T-helper 1 cell treated with Interleukin-12 subunit alpha and Interleukin-12 subunit beta and Interleukin-4 antibody, amounts not matched to agents 30 μg/mL and 1 μg/mL, for 36 hours (primary cell): ENCODE measurements around the gene ATXN10.

Experiments used
- H3K27ac Mint-ChIP-seq: one replicate; pipeline ENCODE4 v1.8.0; 2021; ENCODE audit warnings: mild to moderate bottlenecking, mixed read lengths
- H3K27me3 Mint-ChIP-seq: one replicate; pipeline ENCODE4 v1.8.0; 2021; ENCODE audit warnings: low read depth, mixed read lengths
- H3K36me3 Mint-ChIP-seq: one replicate; pipeline ENCODE4 v1.8.0; 2021; ENCODE audit warnings: low read depth, mixed read lengths
- H3K4me1 Mint-ChIP-seq: one replicate; pipeline ENCODE4 v1.8.0; 2021; ENCODE audit warnings: low read depth, mixed read lengths
- H3K4me3 Mint-ChIP-seq: one replicate; pipeline ENCODE4 v1.8.0; 2021; ENCODE audit warnings: mild to moderate bottlenecking, moderate library complexity, mixed read lengths
- H3K9me3 Mint-ChIP-seq: one replicate; pipeline ENCODE4 v1.8.0; 2021; ENCODE audit warnings: mixed read lengths

ATXN10 gene

DNA sequence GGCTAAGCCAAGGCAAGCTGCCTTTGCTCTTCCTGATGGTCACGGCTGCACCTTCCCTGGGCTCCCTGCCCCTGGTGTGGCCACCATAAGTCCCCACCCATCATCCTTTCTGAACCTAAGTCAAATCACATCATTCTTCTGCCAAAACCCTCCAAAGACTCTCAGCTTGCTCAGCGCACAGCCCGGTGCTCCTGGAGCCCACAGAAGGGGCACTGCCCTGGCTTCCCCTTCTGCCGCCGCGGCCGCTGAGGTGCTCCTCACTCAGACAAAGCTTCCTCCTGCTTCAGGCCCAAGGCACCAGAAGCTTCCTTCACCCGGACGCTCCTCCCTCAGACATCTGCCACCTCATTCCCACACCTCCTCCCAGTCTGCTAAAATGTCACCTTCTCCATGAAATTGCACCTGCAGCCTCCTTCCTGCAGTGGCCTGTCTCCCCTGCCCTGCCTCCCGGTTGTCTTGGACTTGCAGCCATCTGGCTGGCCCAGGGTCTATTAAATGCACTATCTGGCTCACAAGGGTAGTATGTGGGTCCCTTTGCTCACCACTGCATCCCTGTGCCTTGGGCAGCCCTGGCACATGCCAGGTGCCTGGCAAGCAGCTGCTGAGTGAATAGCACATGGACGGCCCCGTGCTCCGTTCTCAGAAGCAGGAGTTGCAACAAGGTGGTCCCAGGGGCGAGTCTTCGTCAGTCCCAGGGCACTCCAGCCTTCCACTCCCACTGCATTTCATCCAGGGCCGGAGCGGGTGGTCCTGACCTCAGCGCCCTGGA lies 197.1 kb downstream of the ATXN10 start:
- Mint-ChIP-seq H3K4me3 (no peak overlapping the region), H3K9me3 (peaks cover 5% of the 10 kb centered on the region), H3K27me3 (peaks cover 55% of the 10 kb centered on the region), H3K4me1 (peaks cover 6% of the 10 kb centered on the region), H3K36me3 (no peaks in the 10 kb centered on the region), H3K27ac (no peak overlapping the region)

DNA sequence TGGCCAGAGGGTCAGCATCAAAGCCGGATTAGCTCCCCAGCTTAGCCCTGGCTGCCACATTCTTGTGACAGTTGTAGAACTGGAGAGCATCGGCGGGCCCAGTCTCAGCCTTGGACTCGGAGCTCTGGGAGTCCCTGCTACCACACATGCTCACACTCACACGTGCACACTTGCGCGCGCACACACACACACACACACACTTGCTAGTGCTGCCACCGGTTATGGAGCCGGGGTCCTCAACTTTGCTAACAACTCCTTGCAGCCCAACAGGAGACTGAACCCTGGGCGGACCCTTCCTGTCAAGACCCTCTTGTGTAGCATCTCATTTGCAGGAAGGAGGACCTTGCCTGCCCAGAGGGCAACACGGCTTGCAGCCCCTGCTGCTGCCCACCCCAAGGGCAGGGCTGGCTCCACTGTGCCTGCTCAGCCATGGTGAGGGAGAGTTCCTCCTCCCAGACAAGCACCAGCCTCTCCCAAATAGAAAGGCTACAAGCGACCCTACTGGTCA lies 197.8 kb downstream of the ATXN10 start:
- H3K27me3 Mint-ChIP-seq = peaks cover 48% of the 10 kb centered on the region
- H3K36me3 Mint-ChIP-seq = no peaks in the 10 kb centered on the region
- peaks cover 5% of the 10 kb centered on the region for H3K9me3 Mint-ChIP-seq
- H3K4me3 Mint-ChIP-seq = no peak overlapping the region
- peaks cover 4% of the 10 kb centered on the region for H3K4me1 Mint-ChIP-seq
- H3K27ac Mint-ChIP-seq = no peak overlapping the region

- peaks cover 43% of the 10 kb centered on the region for H3K27me3 Mint-ChIP-seq
- no peak overlapping the region for H3K4me3 Mint-ChIP-seq
- peaks cover 5% of the 10 kb centered on the region for H3K9me3 Mint-ChIP-seq
- H3K27ac Mint-ChIP-seq = no peak overlapping the region
- no peaks in the 10 kb centered on the region for H3K36me3 Mint-ChIP-seq
- H3K4me1 Mint-ChIP-seq = peaks cover 2% of the 10 kb centered on the region
Observed at GRCh38 chr22:45870011-45870410, 198.4 kb downstream of the ATXN10 start.

GRCh38 chr22:45871721-45872120 lies 200.1 kb downstream of the ATXN10 start:
- H3K9me3 Mint-ChIP-seq = peaks cover 5% of the 10 kb centered on the region
- H3K27ac Mint-ChIP-seq = no peak overlapping the region
- peaks cover 46% of the 10 kb centered on the region for H3K27me3 Mint-ChIP-seq
- H3K36me3 Mint-ChIP-seq = no peaks in the 10 kb centered on the region
- no peak overlapping the region for H3K4me3 Mint-ChIP-seq
- H3K4me1 Mint-ChIP-seq = no peaks in the 10 kb centered on the region

GRCh38 chr22:45872659-45873263 lies 201.1 kb downstream of the ATXN10 start:
- no peak overlapping the region for H3K4me3 Mint-ChIP-seq
- no peaks in the 10 kb centered on the region for H3K36me3 Mint-ChIP-seq
- no peaks in the 10 kb centered on the region for H3K4me1 Mint-ChIP-seq
- peaks cover 5% of the 10 kb centered on the region for H3K9me3 Mint-ChIP-seq
- H3K27ac Mint-ChIP-seq = no peak overlapping the region
- H3K27me3 Mint-ChIP-seq = peaks cover 54% of the 10 kb centered on the region

- Mint-ChIP-seq H3K36me3 (no peaks in the 10 kb centered on the region), H3K4me1 (no peaks in the 10 kb centered on the region), H3K9me3 (peaks cover 5% of the 10 kb centered on the region), H3K27me3 (peaks cover 48% of the 10 kb centered on the region), H3K27ac (no peak overlapping the region), H3K4me3 (no peak overlapping the region)
Observed at GRCh38 chr22:45876136-45877035, 204.8 kb downstream of the ATXN10 start.

GRCh38 chr22:45877036-45877380 lies 205.4 kb downstream of the ATXN10 start:
- peaks cover 5% of the 10 kb centered on the region for H3K9me3 Mint-ChIP-seq
- no peaks in the 10 kb centered on the region for H3K36me3 Mint-ChIP-seq
- H3K4me3 Mint-ChIP-seq = no peak overlapping the region
- no peaks in the 10 kb centered on the region for H3K4me1 Mint-ChIP-seq
- no peak overlapping the region for H3K27ac Mint-ChIP-seq
- H3K27me3 Mint-ChIP-seq = peaks cover 53% of the 10 kb centered on the region

GRCh38 chr22:45877651-45878050 lies 206.0 kb downstream of the ATXN10 start:
- no peaks in the 10 kb centered on the region for H3K4me1 Mint-ChIP-seq
- H3K9me3 Mint-ChIP-seq = peaks cover 3% of the 10 kb centered on the region
- peaks cover 52% of the 10 kb centered on the region for H3K27me3 Mint-ChIP-seq
- no peak overlapping the region for H3K4me3 Mint-ChIP-seq
- no peaks in the 10 kb centered on the region for H3K36me3 Mint-ChIP-seq
- H3K27ac Mint-ChIP-seq = no peak overlapping the region

DNA sequence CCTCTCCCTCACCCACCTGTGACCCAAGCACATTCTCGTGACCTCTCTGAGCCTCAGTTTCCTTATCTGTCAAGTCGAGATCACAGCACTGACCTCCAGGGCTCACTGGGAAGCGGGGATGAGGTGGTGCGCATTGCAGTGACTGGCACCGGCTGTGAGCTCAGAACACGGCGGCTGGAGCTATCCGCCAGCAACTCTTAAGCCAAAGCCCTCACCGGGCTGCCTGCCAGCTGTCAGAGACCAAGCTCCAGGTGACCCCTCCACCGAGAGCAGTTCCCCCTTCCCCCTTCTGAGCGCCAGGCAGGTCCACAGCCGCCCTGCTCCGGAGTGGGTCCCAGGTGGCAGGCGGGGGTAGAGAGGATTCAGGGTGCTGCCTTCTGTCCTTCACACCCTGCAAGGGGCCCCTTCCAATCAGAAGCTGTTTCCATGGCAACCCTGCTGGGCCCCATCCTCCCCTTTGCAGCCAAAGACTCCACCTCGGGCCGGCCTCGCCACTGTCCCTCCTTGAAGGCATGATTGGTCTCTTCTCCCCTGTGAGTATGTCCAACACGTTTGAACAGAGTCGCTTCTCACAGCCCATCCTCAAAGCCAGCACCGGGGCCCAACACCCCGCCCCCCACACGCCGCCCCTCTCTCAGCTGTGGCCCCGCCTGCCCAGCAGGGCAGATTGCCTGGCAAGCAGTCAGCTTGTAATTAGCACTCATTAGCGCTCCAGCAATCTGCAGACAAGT lies 206.6 kb downstream of the ATXN10 start:
- H3K27ac Mint-ChIP-seq = no peak overlapping the region

GRCh38 chr22:45878901-45879551 lies 207.4 kb downstream of the ATXN10 start:
- H3K27me3 Mint-ChIP-seq = peaks cover 45% of the 10 kb centered on the region
- H3K36me3 Mint-ChIP-seq = no peaks in the 10 kb centered on the region
- H3K9me3 Mint-ChIP-seq = no peaks in the 10 kb centered on the region
- no peak overlapping the region for H3K4me3 Mint-ChIP-seq
- no peaks in the 10 kb centered on the region for H3K4me1 Mint-ChIP-seq
- H3K27ac Mint-ChIP-seq = no peak overlapping the region

More for the DNA sequence above, 206.6 kb downstream of the ATXN10 start:
- Mint-ChIP-seq H3K9me3 (no peaks in the 10 kb centered on the region), H3K36me3 (no peaks in the 10 kb centered on the region), H3K27me3 (peaks cover 46% of the 10 kb centered on the region), H3K4me3 (no peak overlapping the region), H3K4me1 (no peaks in the 10 kb centered on the region)

- Mint-ChIP-seq H3K4me3 (no peak overlapping the region), H3K27me3 (peaks cover 45% of the 10 kb centered on the region), H3K27ac (no peak overlapping the region), H3K4me1 (no peaks in the 10 kb centered on the region), H3K36me3 (no peaks in the 10 kb centered on the region), H3K9me3 (no peaks in the 10 kb centered on the region)
Observed at GRCh38 chr22:45879552-45879949, 207.9 kb downstream of the ATXN10 start.

- H3K9me3 Mint-ChIP-seq = no peaks in the 10 kb centered on the region
- no peak overlapping the region for H3K4me3 Mint-ChIP-seq
- H3K4me1 Mint-ChIP-seq = no peaks in the 10 kb centered on the region
- H3K27ac Mint-ChIP-seq = no peak overlapping the region
- peaks cover 42% of the 10 kb centered on the region for H3K27me3 Mint-ChIP-seq
- no peaks in the 10 kb centered on the region for H3K36me3 Mint-ChIP-seq
Observed at GRCh38 chr22:45880091-45880715, 208.6 kb downstream of the ATXN10 start.

DNA sequence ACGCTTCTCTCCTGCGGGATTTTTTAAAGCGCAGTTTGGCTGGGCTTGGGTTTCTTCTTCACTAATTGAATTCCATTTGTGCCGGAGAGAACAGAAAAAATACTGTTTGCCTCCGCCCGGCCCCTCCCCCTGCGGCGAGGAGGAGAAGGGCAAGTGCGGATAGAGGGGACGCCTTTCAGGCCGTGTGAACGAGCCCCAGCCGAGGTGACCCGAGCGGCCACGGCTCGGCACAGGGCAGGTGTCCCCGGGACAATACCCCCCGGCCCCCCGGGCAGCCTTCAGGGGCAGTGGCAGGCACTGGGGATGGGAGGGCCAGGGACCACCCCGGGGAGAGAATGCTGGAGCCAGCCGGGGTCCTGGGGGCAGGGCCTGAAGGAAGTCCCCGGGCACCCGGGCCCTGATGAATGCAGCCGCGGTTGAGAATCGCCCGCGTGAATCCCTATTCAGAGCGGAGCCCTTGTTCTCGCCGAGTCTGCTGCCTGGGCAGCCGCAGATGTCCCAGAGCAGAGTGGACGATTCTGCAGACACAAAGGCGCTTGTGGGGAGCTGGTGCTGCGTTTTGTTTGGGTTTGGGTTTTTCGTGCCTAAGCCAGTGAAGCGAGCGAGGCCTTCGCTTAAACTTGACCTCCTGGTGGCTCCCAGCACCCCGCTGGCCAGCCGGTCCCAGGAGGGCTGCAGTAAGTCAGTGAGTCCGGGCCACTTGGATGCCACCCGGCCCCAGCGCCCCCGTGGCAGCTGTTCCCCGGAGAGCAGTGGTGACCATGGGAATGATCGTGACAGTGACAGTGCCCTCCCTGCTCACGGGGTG lies 209.3 kb downstream of the ATXN10 start:
- no peak overlapping the region for H3K27ac Mint-ChIP-seq
- no peaks in the 10 kb centered on the region for H3K9me3 Mint-ChIP-seq
- no peak overlapping the region for H3K4me3 Mint-ChIP-seq
- H3K36me3 Mint-ChIP-seq = no peaks in the 10 kb centered on the region
- no peaks in the 10 kb centered on the region for H3K4me1 Mint-ChIP-seq
- H3K27me3 Mint-ChIP-seq = peaks cover 37% of the 10 kb centered on the region
